Left lung (tissue), 10 donors: Measurements from ENCODE around the gene EGLN2. TPM values are rescaled to one million over a fixed set of nuclear protein-coding genes. Genes with fewer than 3 reads are reported as not detected.
A peak's percentile ranks its signal among the peaks of the same experiment; 100 is the strongest.
"Not testable (repeated sequence)": the region's sequence is repeated elsewhere in the genome, so short reads cannot be mapped to it uniquely, and the experiment has no call there.

Source experiments
- ATAC-seq: fragments of 200-7000 bp; cut with Tn5 transposase; one replicate; pipeline ENCODE4 v1.9.1; 2020; ENCODE audit warnings: moderate library complexity
- DNase-seq, 4 donors: peaks; one replicate each; pipeline ENCODE4 v3.0.0-alpha.2; 2013 to 2020
- H3K27ac ChIP-seq, 2 donors: fragments of 200-600 bp; sonication (generic) in 1 of 2; one replicate each; pipeline versions ENCODE4 v1.5.0 to v1.8.0; 2020 to 2021
- H3K27me3 ChIP-seq, 2 donors: fragments of 200-600 bp; sonication (generic) in 1 of 2; one replicate each; pipeline versions ENCODE4 v1.5.0 to v1.8.0; 2020 to 2021
- H3K36me3 ChIP-seq, 2 donors: fragments of 200-600 bp; sonication (generic) in 1 of 2; one replicate each; pipeline versions ENCODE4 v1.5.0 to v1.8.0; 2020 to 2021
- H3K4me1 ChIP-seq, 2 donors: fragments of 200-600 bp; one replicate each; pipeline ENCODE4 v1.8.0; 2021
- H3K4me3 ChIP-seq, 2 donors: fragments of 200-600 bp; sonication (generic) in 1 of 2; one replicate each; pipeline versions ENCODE4 v1.5.0 to v1.8.0; 2020 to 2021; ENCODE audit warnings: mild to moderate bottlenecking in 1 of 2
- H3K9me3 ChIP-seq, 2 donors: fragments of 200-600 bp; sonication (generic) in 1 of 2; one replicate each; pipeline versions ENCODE4 v1.5.0 to v1.8.0; 2020 to 2021
- intact Hi-C, 2 donors: fragments of 100-400 bp; cut with DNase I; formaldehyde crosslinking; loops; one replicate each; pipeline versions ENCODE4 v1.11.2 to v1.14.2; 2022
- polyA plus RNA-seq, 6 donors: library from polyadenylated mRNA; unstranded; fragments of 120-200 nt; gene quantifications; one replicate each; pipeline ENCODE4 v1.2.1, GENCODE V29; 2013; ENCODE audit not compliant: insufficient read length in 6 of 6
- total RNA-seq, 2 donors: library from RNA; stranded (reverse); fragmentation: NEBNext Ultra II Directional; extraction: Animal tissue kit (Norgen Biotek cat#: 25700); gene quantifications; one replicate each; pipeline ENCODE4 v1.2.1, GENCODE V29; 2021
- TF ChIP-seq, protein P1 (sequence below), 2 donors: fragments of 200-600 bp; sonication (generic) in 1 of 2; IDR thresholded peaks; one replicate each; pipeline versions ENCODE4 v1.5.0 to v1.8.0; 2021; ENCODE audit warnings: antibody characterized with exemption in 2 of 2
- donor health status: DM: no; HTN: yes; CAD: no.
- donor health status: DM: no; HTN: no; CAD: no.

The EGLN2 gene
- total and polyA plus RNA-seq, 8 donors: 57.0 to 150 (median 75.9) TPM

DNA sequence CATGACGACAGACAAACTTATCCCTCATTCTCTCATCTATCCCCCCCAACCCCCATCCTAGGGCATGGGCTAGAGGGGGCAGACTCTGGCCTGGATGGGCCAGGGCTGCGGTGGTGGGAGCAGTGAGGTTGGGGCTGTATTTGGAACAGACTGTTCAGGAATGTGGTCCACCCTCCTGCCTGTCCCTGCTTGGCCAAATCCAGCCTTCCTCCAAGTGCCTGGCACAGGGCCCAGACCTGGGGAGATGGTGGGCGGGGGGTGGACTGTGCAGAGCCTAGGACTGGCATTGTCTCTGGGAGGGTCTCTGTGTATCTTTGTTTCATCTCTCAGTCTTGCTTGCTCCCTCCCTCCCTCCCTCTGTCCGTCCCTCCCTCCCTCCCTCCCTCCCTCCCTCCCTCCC is 14.2 kb downstream of the EGLN2 start:
- H3K27me3 ChIP-seq: no peaks in the 10 kb centered on the region
- H3K4me3 ChIP-seq: no peak overlapping the region
- ATAC-seq (no peak), DNase-seq (peak in 2 of 4 donors; percentile 55 to 75)
- H3K36me3 ChIP-seq: peaks cover 0 to 18% of the 10 kb centered on the region in 2 donors
- peaks cover 6 to 44% of the 10 kb centered on the region in 2 donors for H3K4me1 ChIP-seq
- intact Hi-C loops: no loop called here
- H3K9me3 ChIP-seq: no peaks in the 10 kb centered on the region
- TF ChIP-seq, protein P1, sequence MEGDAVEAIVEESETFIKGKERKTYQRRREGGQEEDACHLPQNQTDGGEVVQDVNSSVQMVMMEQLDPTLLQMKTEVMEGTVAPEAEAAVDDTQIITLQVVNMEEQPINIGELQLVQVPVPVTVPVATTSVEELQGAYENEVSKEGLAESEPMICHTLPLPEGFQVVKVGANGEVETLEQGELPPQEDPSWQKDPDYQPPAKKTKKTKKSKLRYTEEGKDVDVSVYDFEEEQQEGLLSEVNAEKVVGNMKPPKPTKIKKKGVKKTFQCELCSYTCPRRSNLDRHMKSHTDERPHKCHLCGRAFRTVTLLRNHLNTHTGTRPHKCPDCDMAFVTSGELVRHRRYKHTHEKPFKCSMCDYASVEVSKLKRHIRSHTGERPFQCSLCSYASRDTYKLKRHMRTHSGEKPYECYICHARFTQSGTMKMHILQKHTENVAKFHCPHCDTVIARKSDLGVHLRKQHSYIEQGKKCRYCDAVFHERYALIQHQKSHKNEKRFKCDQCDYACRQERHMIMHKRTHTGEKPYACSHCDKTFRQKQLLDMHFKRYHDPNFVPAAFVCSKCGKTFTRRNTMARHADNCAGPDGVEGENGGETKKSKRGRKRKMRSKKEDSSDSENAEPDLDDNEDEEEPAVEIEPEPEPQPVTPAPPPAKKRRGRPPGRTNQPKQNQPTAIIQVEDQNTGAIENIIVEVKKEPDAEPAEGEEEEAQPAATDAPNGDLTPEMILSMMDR (IDR thresholded peaks at IDR 0.05): no peak
- H3K27ac ChIP-seq: no peak overlapping the region

DNA sequence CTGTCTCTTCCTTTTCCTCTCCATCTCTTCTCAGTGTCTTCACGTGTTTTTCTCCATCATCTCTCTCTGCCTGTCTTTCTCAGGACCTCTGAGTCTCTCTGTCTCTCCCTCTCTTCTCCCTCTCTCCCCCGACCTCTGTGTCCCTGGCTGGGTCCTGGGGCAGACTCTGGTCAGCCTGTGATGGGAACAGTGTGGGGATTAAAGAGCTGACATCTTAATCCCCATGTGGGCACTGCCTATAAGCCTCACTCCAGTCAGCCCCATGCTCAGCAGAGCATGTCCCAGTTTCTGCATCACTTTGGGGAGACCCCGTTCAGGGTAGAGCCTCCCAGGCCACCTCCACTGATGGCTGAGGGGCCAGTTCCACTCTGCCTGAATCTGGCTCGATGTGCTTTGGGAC is 16.2 kb downstream of the EGLN2 start:
- ATAC-seq (no peak), DNase-seq (no peak)
- no peaks in the 10 kb centered on the region for H3K27me3 ChIP-seq
- H3K4me3 ChIP-seq: no peak overlapping the region
- H3K4me1 ChIP-seq: peaks cover 9 to 44% of the 10 kb centered on the region in 2 donors
- H3K27ac ChIP-seq: no peak overlapping the region
- TF ChIP-seq, protein P1 (IDR thresholded peaks at IDR 0.05): no peak
- intact Hi-C loops: loop anchor here in 1 of 2 donors (5.0 kb wide), 1 partner anchor 153 kb away; no protein-coding TSS in a partner anchor
- H3K9me3 ChIP-seq: no peaks in the 10 kb centered on the region
- H3K36me3 ChIP-seq: no peaks in the 10 kb centered on the region

DNA sequence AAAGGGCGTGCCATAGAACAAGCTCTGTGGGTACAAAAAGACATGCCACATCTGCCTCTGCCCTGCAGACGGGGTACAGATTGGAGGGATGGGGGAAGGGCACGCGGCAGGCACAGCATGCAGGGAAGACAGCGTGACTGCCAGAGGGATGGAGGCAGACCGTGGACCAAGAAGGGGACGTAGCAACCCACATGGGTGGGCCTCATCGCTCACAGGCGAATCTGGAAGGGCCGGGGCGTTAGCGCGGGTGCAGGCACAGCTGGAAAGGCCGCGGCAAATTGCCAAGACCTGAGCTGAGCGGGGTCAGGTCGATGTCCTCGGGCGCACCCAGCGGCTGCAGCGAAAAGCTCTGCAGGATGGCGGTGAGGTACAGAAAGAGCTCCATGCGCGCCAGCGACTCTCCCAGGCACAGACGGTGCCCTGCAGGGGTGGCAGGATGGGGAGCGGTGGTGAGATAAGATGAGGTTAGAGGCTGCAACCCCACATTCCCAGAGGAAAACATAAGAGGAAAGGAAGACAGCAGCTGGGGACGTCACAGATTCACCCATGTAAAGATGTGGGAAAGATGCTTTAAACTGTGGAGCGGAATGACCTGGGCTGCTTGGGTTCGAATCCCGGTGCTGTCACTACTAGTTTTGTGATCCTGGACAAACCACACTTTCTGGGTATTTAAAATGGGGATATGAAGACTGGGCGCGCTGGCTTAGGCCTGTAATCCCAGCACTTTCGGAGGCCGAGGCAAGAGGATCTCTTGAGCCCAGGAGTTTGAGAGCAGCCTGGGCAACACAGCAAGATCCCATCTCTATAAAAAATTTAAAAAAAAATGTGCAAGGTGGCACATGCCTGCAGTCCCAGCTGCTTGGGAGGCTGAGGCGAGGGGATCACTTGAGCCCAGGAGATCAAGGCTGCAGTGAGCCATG is 19.7 kb downstream of the EGLN2 start:
- not testable (repeated sequence) for H3K27me3 ChIP-seq, H3K9me3 ChIP-seq, H3K36me3 ChIP-seq
- TF ChIP-seq, protein P1 (IDR thresholded peaks at IDR 0.05): peak in 1 of 2 donors; percentile 17
- peak in 3 of 4 donors; percentile 74 to 89 (median 84) for DNase-seq
- peak overlapping the region in 1 of 2 donors; percentile 48 for H3K27ac ChIP-seq
- peak; percentile 89 for ATAC-seq
- H3K4me3 ChIP-seq: peak overlapping the region in 1 of 2 donors; percentile 20
- H3K4me1 ChIP-seq: peaks cover 6 to 38% of the 10 kb centered on the region in 2 donors
- intact Hi-C loops: loop anchor here in 1 of 2 donors (5.0 kb wide), 1 partner anchor 156 kb away; no protein-coding TSS in a partner anchor

DNA sequence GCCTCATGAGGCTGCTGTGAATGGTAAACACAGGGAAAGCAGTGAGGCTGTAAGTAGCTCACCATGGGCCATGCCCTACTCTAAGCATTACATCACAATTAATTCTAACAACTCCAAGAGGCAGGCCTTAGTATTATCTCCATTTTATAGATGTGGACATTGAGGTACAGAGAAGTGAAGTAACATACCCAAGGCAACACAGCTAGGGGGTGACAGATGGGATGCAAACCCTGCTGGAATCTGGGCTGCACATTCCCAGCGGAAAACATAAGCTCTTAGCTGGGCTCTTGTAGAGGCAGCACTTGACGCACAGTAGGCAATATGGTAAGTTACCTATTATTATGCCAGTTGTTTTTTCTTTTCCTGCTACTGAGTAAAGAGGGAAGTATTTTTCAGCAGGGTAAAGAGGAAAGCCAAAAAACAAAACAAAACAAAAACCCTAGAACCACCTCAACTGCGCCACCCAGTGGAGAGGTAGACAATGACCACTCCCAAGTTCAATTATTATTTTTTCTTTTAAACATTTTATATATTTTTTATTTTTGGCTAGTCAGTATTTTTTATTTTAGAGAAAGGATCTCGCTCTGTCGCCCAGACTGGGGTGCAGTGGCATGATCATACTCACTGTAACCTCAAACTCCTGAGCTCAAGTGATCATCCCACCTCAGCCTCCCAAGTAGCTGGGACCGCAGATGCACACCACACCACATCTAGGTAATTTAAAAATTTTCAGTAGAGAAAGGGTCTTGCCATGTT is 20.7 kb downstream of the EGLN2 start:
- not testable (repeated sequence) for H3K27me3 ChIP-seq, H3K9me3 ChIP-seq, H3K4me3 ChIP-seq, H3K36me3 ChIP-seq
- Histone ChIP-seq H3K4me1 (peaks cover 6 to 47% of the 10 kb centered on the region in 2 donors), H3K27ac (peak overlapping the region; percentile 26 to 48)
- TF ChIP-seq, protein P1 (IDR thresholded peaks at IDR 0.05): peak; percentile 74 to 86
- peak; percentile 80 for ATAC-seq
- intact Hi-C loops: loop anchor here in 1 of 2 donors (5.0 kb wide), 1 partner anchor 157 kb away; no protein-coding TSS in a partner anchor
- DNase-seq: peak in 1 of 4 donors; percentile 54
